Muscle layer of colon (tissue), 2 donors: ENCODE data around the gene VPS35L.

ENCODE experiments used
- H3K27ac ChIP-seq: one replicate; pipeline ENCODE4 v1.7.0; 2013; ENCODE audit warnings: low read depth, mild to moderate bottlenecking, low read length, moderate library complexity
- H3K27me3 ChIP-seq, 2 donors: one replicate each; pipeline ENCODE4 v1.7.0; 2013; ENCODE audit warnings: low read length in 2 of 2, mild to moderate bottlenecking in 2 of 2; ENCODE audit not compliant: insufficient read depth in 2 of 2, control insufficient read depth in 1 of 2
- H3K36me3 ChIP-seq: one replicate; pipeline ENCODE4 v1.7.0; 2013; ENCODE audit warnings: mild to moderate bottlenecking, low read length; ENCODE audit not compliant: insufficient read depth
- H3K4me1 ChIP-seq: one replicate; pipeline ENCODE4 v1.7.0; 2013; ENCODE audit warnings: mild to moderate bottlenecking, low read length; ENCODE audit not compliant: insufficient read depth
- H3K4me3 ChIP-seq, 2 donors: one replicate each; pipeline ENCODE4 v1.7.0; 2013; ENCODE audit warnings: low read length in 2 of 2, low read depth in 1 of 2, mild to moderate bottlenecking in 1 of 2, moderate library complexity in 1 of 2
- H3K9ac ChIP-seq: one replicate; pipeline ENCODE4 v1.7.0; 2013; ENCODE audit warnings: low read length
- H3K9me3 ChIP-seq: one replicate; pipeline ENCODE4 v1.7.0; 2013; ENCODE audit warnings: mild to moderate bottlenecking, low read length
- donor health status: abdominal sarcoma.
- donor health status: Adenocarcinoma of cecum.

The VPS35L gene, protein sequence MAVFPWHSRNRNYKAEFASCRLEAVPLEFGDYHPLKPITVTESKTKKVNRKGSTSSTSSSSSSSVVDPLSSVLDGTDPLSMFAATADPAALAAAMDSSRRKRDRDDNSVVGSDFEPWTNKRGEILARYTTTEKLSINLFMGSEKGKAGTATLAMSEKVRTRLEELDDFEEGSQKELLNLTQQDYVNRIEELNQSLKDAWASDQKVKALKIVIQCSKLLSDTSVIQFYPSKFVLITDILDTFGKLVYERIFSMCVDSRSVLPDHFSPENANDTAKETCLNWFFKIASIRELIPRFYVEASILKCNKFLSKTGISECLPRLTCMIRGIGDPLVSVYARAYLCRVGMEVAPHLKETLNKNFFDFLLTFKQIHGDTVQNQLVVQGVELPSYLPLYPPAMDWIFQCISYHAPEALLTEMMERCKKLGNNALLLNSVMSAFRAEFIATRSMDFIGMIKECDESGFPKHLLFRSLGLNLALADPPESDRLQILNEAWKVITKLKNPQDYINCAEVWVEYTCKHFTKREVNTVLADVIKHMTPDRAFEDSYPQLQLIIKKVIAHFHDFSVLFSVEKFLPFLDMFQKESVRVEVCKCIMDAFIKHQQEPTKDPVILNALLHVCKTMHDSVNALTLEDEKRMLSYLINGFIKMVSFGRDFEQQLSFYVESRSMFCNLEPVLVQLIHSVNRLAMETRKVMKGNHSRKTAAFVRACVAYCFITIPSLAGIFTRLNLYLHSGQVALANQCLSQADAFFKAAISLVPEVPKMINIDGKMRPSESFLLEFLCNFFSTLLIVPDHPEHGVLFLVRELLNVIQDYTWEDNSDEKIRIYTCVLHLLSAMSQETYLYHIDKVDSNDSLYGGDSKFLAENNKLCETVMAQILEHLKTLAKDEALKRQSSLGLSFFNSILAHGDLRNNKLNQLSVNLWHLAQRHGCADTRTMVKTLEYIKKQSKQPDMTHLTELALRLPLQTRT

DNA sequence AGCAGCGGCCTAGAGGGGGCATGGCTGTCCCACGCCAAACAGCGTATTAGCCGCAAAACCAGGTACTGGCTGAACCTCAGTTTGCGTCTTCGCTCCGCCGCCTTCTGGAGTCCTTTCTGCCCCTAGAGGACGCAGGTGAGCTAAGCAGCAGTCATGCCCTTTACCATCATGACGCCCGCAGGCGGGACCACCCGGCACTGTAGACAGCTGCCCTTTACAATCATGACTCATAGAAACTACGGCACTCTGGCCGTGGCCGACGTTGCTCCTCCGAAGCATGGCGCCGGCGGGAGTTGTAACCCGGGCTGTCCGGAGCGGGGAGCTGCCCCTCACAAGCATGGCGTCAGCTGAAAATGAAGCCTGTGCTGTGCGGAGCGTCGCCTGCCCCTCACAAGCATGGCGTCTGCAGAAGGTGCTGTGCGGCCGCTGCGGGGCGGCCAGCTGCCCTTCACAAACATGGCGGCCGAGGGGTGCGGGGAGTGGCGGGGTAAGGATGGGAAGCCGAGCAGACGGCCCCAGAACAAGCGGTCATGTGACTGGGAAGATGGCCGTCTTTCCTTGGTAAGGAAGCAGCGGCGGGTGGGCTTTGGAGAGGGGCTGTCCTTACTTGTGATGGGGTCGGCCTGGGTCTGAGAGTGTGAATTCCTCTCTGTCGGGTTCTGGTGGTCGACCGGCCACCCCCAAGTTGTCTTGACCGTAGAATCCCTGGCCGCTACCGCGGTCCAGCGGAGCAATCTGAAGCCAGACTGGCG is at the start of gene VPS35L:
Gene VPS35L, plus strand, starts transcription at position 518 of the 752 bp plus-strand sequence. Its CDS starts 27 bp downstream, at position 545.
- Histone ChIP-seq H3K9me3 (no peaks in the 10 kb centered on the region), H3K27me3 (no peaks in the 10 kb centered on the region), H3K4me3 (peak within 1 kb of the TSS; percentile 79 to 81), H3K36me3 (peaks cover 7% of the 10 kb centered on the region), H3K4me1 (peaks cover 9% of the 10 kb centered on the region), H3K27ac (peak within 1 kb of the TSS; percentile 74), H3K9ac (peak within 1 kb of the TSS; percentile 89)

DNA sequence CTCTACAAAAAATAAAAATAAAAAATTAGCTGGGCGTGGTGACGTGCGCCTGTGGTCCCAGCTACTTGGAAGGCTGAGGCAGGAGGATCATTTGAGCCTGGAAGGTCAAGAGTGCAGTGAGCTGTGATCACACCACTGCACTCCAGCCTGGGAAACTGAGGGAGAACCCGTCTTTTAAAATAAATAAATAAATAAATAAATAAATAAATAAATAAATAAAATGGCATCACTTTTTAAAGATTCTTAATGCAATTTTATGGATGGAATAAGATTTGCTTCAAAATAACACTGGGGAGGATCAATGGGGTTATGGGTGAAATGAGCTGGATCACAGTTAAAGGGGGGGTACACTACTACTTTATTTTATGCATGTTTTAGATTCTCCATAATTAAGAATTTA is 48.5 kb upstream of the VPS35L start:
- no peaks in the 10 kb centered on the region for H3K9me3 ChIP-seq
- no peaks in the 10 kb centered on the region for H3K4me1 ChIP-seq
- no peak overlapping the region for H3K9ac ChIP-seq
- peaks cover 37% of the 10 kb centered on the region for H3K36me3 ChIP-seq
- H3K27ac ChIP-seq = no peak overlapping the region
- H3K4me3 ChIP-seq = no peak overlapping the region
- H3K27me3 ChIP-seq = no peaks in the 10 kb centered on the region

DNA sequence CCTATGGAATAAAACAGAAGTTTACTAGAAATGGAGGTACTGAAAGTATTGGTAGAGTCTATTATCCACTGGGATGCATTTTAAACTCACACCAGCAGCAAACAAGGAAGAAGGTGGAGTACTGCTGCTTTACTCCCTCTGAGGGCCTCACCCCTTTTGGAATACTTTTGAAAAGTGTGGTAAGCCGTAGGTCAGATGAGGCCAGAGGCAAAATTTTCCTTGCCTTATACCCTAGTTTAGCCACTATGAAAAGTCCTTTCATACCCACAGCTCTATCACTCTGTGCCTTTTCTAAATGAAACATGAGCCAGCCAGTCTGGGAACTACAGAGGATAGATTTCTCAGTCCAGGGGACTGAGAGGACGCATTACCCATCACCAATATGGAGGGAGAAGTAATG is 47.6 kb upstream of the VPS35L start:
- Histone ChIP-seq H3K27ac (no peak overlapping the region), H3K36me3 (peaks cover 34% of the 10 kb centered on the region), H3K4me1 (no peaks in the 10 kb centered on the region), H3K9ac (no peak overlapping the region), H3K4me3 (no peak overlapping the region), H3K27me3 (no peaks in the 10 kb centered on the region), H3K9me3 (no peaks in the 10 kb centered on the region)

DNA sequence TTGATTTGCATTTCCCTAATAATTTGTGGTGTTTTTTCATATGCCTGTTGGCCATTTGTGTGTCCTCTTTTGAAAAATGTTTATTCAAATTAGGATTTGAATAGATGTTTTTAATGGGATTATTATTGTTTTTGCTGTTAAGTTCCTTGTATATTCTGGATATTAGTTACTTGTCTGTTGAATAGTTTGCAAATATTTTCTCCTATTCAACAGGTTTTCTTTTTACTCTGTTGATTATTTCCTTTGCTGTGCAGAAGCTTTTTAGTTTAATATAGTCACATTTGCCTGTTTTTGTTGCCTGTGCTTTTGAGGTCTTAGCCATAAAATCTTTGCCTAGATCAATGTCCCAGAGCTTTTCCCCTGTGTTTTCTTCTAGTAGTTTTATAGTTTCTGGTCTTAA is 43.2 kb upstream of the VPS35L start:
- Histone ChIP-seq H3K4me3 (no peak overlapping the region), H3K36me3 (peaks cover 34% of the 10 kb centered on the region), H3K27me3 (no peaks in the 10 kb centered on the region), H3K4me1 (no peaks in the 10 kb centered on the region), H3K9ac (no peak overlapping the region), H3K9me3 (no peaks in the 10 kb centered on the region), H3K27ac (no peak overlapping the region)

DNA sequence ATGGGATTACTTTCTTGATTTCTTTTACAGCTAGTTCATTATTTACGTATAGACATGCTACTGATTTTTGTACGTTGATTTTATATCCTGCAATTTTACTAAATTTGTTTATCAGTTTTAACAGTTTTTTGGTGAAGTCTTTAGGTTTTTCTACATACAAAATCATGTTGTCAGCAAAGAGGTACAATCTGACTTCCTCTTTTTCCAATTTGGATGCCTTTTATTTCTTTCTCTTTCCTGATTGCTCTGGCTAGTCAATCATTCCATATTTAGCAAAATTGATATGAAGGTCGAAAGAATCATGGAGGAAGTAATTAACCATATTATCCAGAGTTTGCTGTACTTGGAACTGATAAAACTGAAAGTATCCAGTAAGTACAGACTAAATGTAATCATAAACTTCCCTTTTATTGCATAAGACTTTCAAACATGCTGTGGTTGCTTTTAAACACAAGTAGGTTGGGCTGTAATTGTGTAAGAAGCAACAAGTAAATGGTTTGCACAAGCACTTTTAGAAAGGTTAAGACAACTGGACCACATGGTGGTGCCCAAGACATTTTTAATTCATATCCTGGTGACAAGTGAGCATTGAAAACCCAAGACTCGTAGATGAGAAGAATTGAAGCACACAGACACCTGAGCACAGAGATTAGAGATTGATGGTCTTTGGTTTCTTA is 42.0 kb upstream of the VPS35L start:
- H3K36me3 ChIP-seq = peaks cover 29% of the 10 kb centered on the region
- H3K4me3 ChIP-seq = no peak overlapping the region
- no peak overlapping the region for H3K9ac ChIP-seq
- H3K9me3 ChIP-seq = no peaks in the 10 kb centered on the region
- peaks cover 1% of the 10 kb centered on the region for H3K4me1 ChIP-seq
- no peak overlapping the region for H3K27ac ChIP-seq
- no peaks in the 10 kb centered on the region for H3K27me3 ChIP-seq

DNA sequence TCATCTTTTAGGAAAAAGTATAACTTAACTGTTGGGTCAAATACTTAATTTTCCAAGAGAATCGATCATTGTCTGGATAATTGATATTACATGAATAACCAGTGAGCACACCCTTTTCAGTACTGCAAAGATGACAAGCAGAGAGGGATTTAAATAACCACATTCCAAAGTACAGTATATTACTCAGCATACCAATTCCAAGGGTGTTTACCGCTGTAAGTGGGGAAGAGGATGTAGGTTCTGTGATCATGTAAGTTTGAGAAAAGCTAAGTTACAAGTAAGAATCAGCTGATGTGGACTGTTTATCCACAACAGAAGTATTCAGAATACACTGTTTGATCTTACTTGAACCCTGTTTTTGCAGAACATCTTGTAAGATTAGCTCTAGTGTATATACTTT is 39.7 kb upstream of the VPS35L start:
- H3K9me3 ChIP-seq = no peaks in the 10 kb centered on the region
- H3K27me3 ChIP-seq = no peaks in the 10 kb centered on the region
- H3K4me3 ChIP-seq = no peak overlapping the region
- no peak overlapping the region for H3K27ac ChIP-seq
- H3K4me1 ChIP-seq = peaks cover 20% of the 10 kb centered on the region
- peaks cover 26% of the 10 kb centered on the region for H3K36me3 ChIP-seq
- no peak overlapping the region for H3K9ac ChIP-seq

DNA sequence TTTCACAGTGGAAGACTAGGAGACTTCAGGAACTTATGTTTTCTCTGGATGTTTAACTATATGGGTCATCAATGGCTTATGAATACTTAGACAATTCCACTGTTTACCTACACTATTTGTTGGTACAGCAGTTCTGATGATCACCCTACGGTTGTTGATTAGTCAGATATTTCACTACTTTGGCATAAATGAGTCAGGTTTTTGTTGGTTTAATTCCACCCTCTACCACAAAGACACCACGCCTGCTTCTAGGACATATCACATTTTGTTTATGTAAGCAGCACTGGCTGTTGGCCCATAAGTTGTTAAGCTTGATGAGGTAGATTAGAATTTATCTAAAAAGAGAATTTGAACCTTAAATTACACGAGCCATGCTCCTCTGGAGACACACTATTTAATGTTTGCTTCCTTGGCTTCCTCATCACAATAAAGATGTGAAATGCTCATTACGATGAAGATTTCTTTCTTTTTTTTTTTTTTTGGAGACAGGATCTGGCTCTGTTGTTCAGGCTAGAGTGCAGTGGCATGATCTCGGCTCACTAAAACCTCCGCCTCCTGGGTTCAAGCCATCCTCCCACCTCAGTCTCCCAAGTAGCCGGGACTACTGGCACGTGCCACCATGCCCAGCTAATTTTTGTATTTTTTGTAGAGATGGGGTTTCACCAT is 37.9 kb upstream of the VPS35L start:
- Histone ChIP-seq H3K36me3 (peaks cover 26% of the 10 kb centered on the region), H3K9ac (no peak overlapping the region), H3K9me3 (no peaks in the 10 kb centered on the region), H3K27ac (no peak overlapping the region), H3K27me3 (no peaks in the 10 kb centered on the region), H3K4me3 (no peak overlapping the region), H3K4me1 (peaks cover 29% of the 10 kb centered on the region)

DNA sequence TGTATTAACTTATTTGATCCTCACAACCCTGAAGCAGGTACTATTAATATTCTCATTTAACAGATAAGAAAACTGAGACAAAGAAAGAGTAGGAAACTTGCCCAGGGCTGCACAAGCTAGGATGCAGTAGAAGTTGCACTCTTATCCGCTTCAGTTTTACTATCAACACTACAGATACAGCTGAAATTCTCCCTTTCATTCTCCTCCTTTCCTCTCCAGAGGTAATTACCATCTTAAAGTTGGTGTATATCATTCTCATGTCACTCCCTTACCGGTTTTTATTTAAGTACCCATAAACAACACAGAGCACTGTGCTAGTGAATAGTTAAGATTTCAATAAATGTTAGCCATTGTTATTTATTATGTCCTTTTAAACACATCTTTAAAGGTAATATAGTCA is 37.1 kb upstream of the VPS35L start:
- no peak overlapping the region for H3K27ac ChIP-seq
- H3K4me1 ChIP-seq = peaks cover 33% of the 10 kb centered on the region
- no peaks in the 10 kb centered on the region for H3K9me3 ChIP-seq
- H3K4me3 ChIP-seq = no peak overlapping the region
- no peak overlapping the region for H3K9ac ChIP-seq
- H3K27me3 ChIP-seq = no peaks in the 10 kb centered on the region
- H3K36me3 ChIP-seq = peaks cover 24% of the 10 kb centered on the region

DNA sequence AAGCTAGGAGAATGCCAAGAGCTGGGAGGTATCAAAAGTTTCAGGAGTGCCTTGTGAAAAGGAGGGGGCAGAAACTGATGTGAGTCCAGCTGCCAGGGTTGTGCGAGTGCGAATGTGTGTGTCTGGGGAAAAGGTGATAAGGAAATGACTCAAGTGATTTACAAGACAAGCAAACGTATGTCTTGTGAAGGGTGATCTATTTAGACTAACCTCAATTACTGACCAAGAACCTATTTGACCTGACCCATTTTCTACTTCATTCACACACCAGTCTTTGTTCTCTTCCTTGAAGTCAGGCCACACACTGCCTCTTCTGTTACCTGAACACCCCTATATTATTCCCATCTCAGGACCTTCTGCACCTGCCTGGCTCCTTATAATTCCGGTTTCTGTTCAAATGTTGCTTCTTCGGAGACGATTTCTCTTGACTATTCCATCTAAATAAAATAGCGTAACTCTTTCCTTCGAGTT is 34.6 kb upstream of the VPS35L start:
- Histone ChIP-seq H3K36me3 (peaks cover 12% of the 10 kb centered on the region), H3K27me3 (no peaks in the 10 kb centered on the region), H3K27ac (peak overlapping the region; percentile 93), H3K4me1 (peaks cover 44% of the 10 kb centered on the region), H3K9ac (peak overlapping the region; percentile 88), H3K4me3 (peak overlapping the region; percentile 76 to 77), H3K9me3 (no peaks in the 10 kb centered on the region)
